GM12878 (cell line): Measurements from ENCODE around the gene UBE2F. TPM values are rescaled to one million over a fixed set of nuclear protein-coding genes. Genes with fewer than 3 reads are reported as not detected.

ENCODE experiments used
- ATAC-seq: fragments of 200-7000 bp; cut with Tn5 transposase; 3 replicates; pipeline ENCODE4 v1.9.1; 2020; ENCODE audit warnings: mild to moderate bottlenecking, moderate library complexity
- BruUV-seq: library from RNA; stranded (reverse); fragments of 400-500 nt; replicated peaks from 2 replicates; lab custom pipeline; 2021; lab: Mats Ljungman, UMichigan
- CTCF ChIA-PET: fragments of 300-600 bp; sonication (Branson Sonifier 250); formaldehyde crosslinking; extraction: SDS; loops from one replicate; lab custom pipeline; 2021; ENCODE audit warnings: inconsistent platforms; lab: Yijun Ruan, JAX
- POLR2A ChIA-PET: fragments of 350-600 bp; formaldehyde crosslinking; extraction: SDS; loops from one replicate; lab custom pipeline; 2021; ENCODE audit warnings: inconsistent platforms; lab: Charles Lee
- RAD21 ChIA-PET: fragments of 300-600 bp; sonication (Branson Sonifier 250); formaldehyde crosslinking; loops from one replicate; lab custom pipeline; 2023; ENCODE audit warnings: antibody characterized with exemption; ENCODE audit not compliant: unreplicated experiment; lab: Charles Lee
- SMC1A ChIA-PET: fragments of 300-600 bp; sonication (Branson Sonifier 250); formaldehyde crosslinking; loops from one replicate; lab custom pipeline; 2023; ENCODE audit not compliant: unreplicated experiment, uncharacterized antibody; lab: Charles Lee
- DNase-seq: peaks from one replicate; pipeline ENCODE4 v3.0.0-alpha.2; 2011; ENCODE audit warnings: low read depth, low spot score
- FAIRE-seq: peaks from 3 replicates; lab custom pipeline; 2011; peaks lifted over from hg19 to GRCh38; lab: Jason Lieb, UNC
- H2AFZ ChIP-seq: 2 replicates; pipeline ENCODE4 v1.6.0; 2011; ENCODE audit warnings: low read depth, low read length, control low read depth; ENCODE audit not compliant: control insufficient read depth
- H3K27ac ChIP-seq: 2 replicates; pipeline ENCODE4 v1.5.1; 2011; ENCODE audit warnings: control low read depth; ENCODE audit not compliant: control insufficient read depth, insufficient read depth
- H3K27me3 ChIP-seq, 2 experiments: replicated peaks in 1 of 2; 2 replicates each; pipeline versions ENCODE4 v1.6.0 to v1.6.1; 2011; ENCODE audit warnings: low read length in 1 of 2; ENCODE audit not compliant: control insufficient read depth in 2 of 2, insufficient read depth in 2 of 2
- H3K36me3 ChIP-seq, 2 experiments: 2 replicates each; pipeline ENCODE4 v1.5.1; 2011; ENCODE audit warnings: low read length in 1 of 2; ENCODE audit not compliant: control insufficient read depth in 2 of 2, insufficient read depth in 2 of 2
- H3K4me1 ChIP-seq: 2 replicates; pipeline ENCODE4 v1.6.1; 2011; ENCODE audit warnings: mild to moderate bottlenecking, low read length, moderate library complexity, mixed read lengths; ENCODE audit not compliant: control insufficient read depth, insufficient read depth
- H3K4me2 ChIP-seq: 2 replicates; pipeline ENCODE4 v1.6.0; 2011; ENCODE audit warnings: control low read depth; ENCODE audit not compliant: control insufficient read depth, insufficient read depth
- H3K4me3 ChIP-seq: fragments of 200-600 bp; sonication (generic); 2 replicates; pipeline ENCODE4 v1.5.1; 2016
- H3K79me2 ChIP-seq: 2 replicates; pipeline ENCODE4 v1.6.0; 2011; ENCODE audit warnings: low read length; ENCODE audit not compliant: control insufficient read depth, insufficient read depth
- H3K9ac ChIP-seq: 2 replicates; pipeline ENCODE4 v1.8.0; 2011; ENCODE audit warnings: low read length, control low read depth, mixed read lengths; ENCODE audit not compliant: control insufficient read depth, insufficient read depth
- H3K9me3 ChIP-seq: replicated peaks from 3 replicates; pipeline ENCODE4 v1.5.1; 2011; ENCODE audit warnings: mild to moderate bottlenecking, low read length; ENCODE audit not compliant: control insufficient read depth, insufficient read depth
- H4K20me1 ChIP-seq: 2 replicates; pipeline ENCODE4 v1.6.0; 2011; ENCODE audit not compliant: control insufficient read depth, insufficient read depth
- ETV6 ChIP-seq, 2 experiments: fragments of 450-650 bp in 1 of 2; IDR thresholded peaks in 1 of 2; conservative IDR thresholded peaks in 1 of 2; 2 replicates each; pipeline ENCODE4 v1.6.1; 2014; ENCODE audit warnings: antibody characterized with exemption in 1 of 2, borderline replicate concordance in 1 of 2, low read depth in 1 of 2, mild to moderate bottlenecking in 1 of 2, moderate library complexity in 1 of 2
- HDAC6 ChIP-seq: fragments of 200-600 bp; sonication (generic); IDR thresholded peaks from one replicate; pipeline ENCODE4 v1.8.0; 2017; ENCODE audit warnings: antibody characterized with exemption; ENCODE audit not compliant: unreplicated experiment
- SMAD1 ChIP-seq: fragments of 450-650 bp; IDR thresholded peaks from 2 replicates; pipeline ENCODE4 v1.6.1; 2018; ENCODE audit warnings: mild to moderate bottlenecking, low read depth; ENCODE audit not compliant: partially characterized antibody
- SMARCA5 ChIP-seq: fragments of 450-650 bp; IDR thresholded peaks from 2 replicates; pipeline ENCODE4 v1.6.1; 2017; ENCODE audit warnings: mild to moderate bottlenecking
- WGBS: methylation state at CpG from one replicate; pipeline ENCODE4 v1.1.6; 2016; ENCODE audit warnings: low lambda C conversion rate; ENCODE audit not compliant: insufficient replicate concordance, insufficient coverage; ENCODE audit errors: missing lambda C conversion rate; 5-methylcytosine and 5-hydroxymethylcytosine counted together
- in situ Hi-C: fragments of 300-500 bp; cut with MboI; formaldehyde crosslinking; loops from 9 replicates; pipeline ENCODE4 v1.14.3; 2018; ENCODE audit warnings: mixed read lengths
- intact Hi-C: fragments of 100-400 bp; cut with micrococcal nuclease; formaldehyde crosslinking; loops from one replicate; pipeline ENCODE4 v1.14.2; 2022; ENCODE audit not compliant: unreplicated experiment
- polyA plus RNA-seq, 11 experiments: library from polyadenylated mRNA; depleted of rRNA in 4 of 11; unstranded in 6 of 11; stranded (reverse) in 5 of 11; fragments of >200 nt; fragmentation: Nextera tagmentation in 4 of 11; fragmentation: Illumina TruSeq in 1 of 11; extraction: Ambion mirVana in 4 of 11; extraction: Trizol in 1 of 11; gene quantifications; 1 replicate in 1 of 11; 2 replicates in 10 of 11; pipeline versions ENCODE4 v1.2.1 to v1.2.3, GENCODE V29; 2011 to 2016; ENCODE audit warnings: inconsistent platforms in 2 of 11, missing spikeins in 2 of 11, low read depth in 1 of 11
- total RNA-seq, 4 experiments: library from RNA; depleted of rRNA in 3 of 4; stranded (reverse); fragments of >200 nt in 3 of 4; fragmentation: Illumina TruSeq in 1 of 4; extraction: Trizol in 1 of 4; gene quantifications; 2 replicates each; pipeline versions ENCODE4 v1.2.1 to v1.2.3, GENCODE V29; 2013 to 2021

Gene UBE2F
- total and polyA plus RNA-seq, 10 of the 15 experiments (the other 5 are each of a cell fraction or from before 2014, with no cell fraction given), result 12.3 to 64.4 (median 31.5) TPM

- DNase-seq, result no peak
- TF ChIP-seq ETV6 (conservative IDR thresholded peaks at IDR 0.05 in 1 of 2, IDR thresholded peaks at IDR 0.05 in 1 of 2; ENCODE audit: borderline replicate concordance in 1 of 2, low read depth in 1 of 2), result peak in 1 of 2 experiments; percentile 42; a peak in 1 of 4 replicates
- TF ChIP-seq SMAD1, result no peak
- TF ChIP-seq, all 136 proteins: peak for 1
- ChIA-PET RAD21 (no interaction called here), CTCF (no interaction called here), SMC1A (interaction anchor here (1.4 kb wide), 1 partner anchor 12 kb away, joined by 4 read pairs; no protein-coding TSS in a partner anchor), POLR2A (no interaction called here)
- no peaks in the 10 kb centered on the region for H3K9me3 ChIP-seq
- 18% methylated on average over 2 of the region's 2 CpGs for WGBS
- in situ Hi-C loops, result no loop called here
- H4K20me1 ChIP-seq, result no peaks in the 10 kb centered on the region
- no peak overlapping the region for H3K9ac ChIP-seq
- intact Hi-C loops, result no loop called here
- H2AFZ ChIP-seq, result no peak overlapping the region
- BruUV-seq, result no TSS peak
- no peaks in the 10 kb centered on the region; a peak in 3 of 4 replicates for H3K27me3 ChIP-seq
- no peak overlapping the region for H3K27ac ChIP-seq
- no peaks in the 10 kb centered on the region for H3K4me1 ChIP-seq
- no peak overlapping the region for H3K4me3 ChIP-seq
- no peaks in the 10 kb centered on the region for H3K79me2 ChIP-seq
- FAIRE-seq (no peak), ATAC-seq (no peak)
- H3K36me3 ChIP-seq, result no peaks in the 10 kb centered on the region
- no peak overlapping the region for H3K4me2 ChIP-seq
Measured at GRCh38 chr2:237952851-237953250, 14.0 kb upstream of the UBE2F start.

GRCh38 chr2:237955640-237956401, 11.0 kb upstream of the UBE2F start:
- Histone ChIP-seq H3K4me3 (no peak overlapping the region), H3K36me3 (no peaks in the 10 kb centered on the region), H3K79me2 (no peaks in the 10 kb centered on the region), H4K20me1 (no peaks in the 10 kb centered on the region), H3K4me1 (no peaks in the 10 kb centered on the region), H3K27me3 (no peaks in the 10 kb centered on the region; a peak in 3 of 4 replicates), H3K4me2 (no peak overlapping the region), H2AFZ (no peak overlapping the region), H3K9ac (no peak overlapping the region), H3K27ac (no peak overlapping the region), H3K9me3 (no peaks in the 10 kb centered on the region)
- ChIA-PET RAD21 (no interaction called here), POLR2A (no interaction called here), SMC1A (interaction anchor here (1.4 kb wide), 1 partner anchor 8 kb away, joined by 4 read pairs; no protein-coding TSS in a partner anchor), CTCF (no interaction called here)
- intact Hi-C loops, result no loop called here
- BruUV-seq, result no TSS peak
- DNase-seq (no peak), ATAC-seq (no peak), FAIRE-seq (no peak)
- in situ Hi-C loops, result no loop called here
- peak; percentile 34 for TF ChIP-seq HDAC6
- no peak for TF ChIP-seq SMARCA5
- 33% methylated on average over 62 of the region's 64 CpGs for WGBS
